Neural crest cell (in vitro differentiated cells): ENCODE measurements around the gene DOCK8. TPM values are rescaled to one million over a fixed set of nuclear protein-coding genes. Genes with fewer than 3 reads are reported as not detected.

Experiments
- DNase-seq: peaks from one replicate; pipeline ENCODE4 v3.0.0; 2021; ENCODE audit warnings: low read depth, mixed read lengths, low spot score
- H3K27ac Mint-ChIP-seq: one replicate; pipeline ENCODE4 v1.8.0; 2021; ENCODE audit warnings: mild to moderate bottlenecking, mixed read lengths; ENCODE audit not compliant: unreplicated experiment
- H3K27me3 Mint-ChIP-seq: 2 replicates; pipeline ENCODE4 v1.8.0; 2021; ENCODE audit warnings: low read depth, mild to moderate bottlenecking, mixed read lengths
- H3K36me3 Mint-ChIP-seq: 2 replicates; pipeline ENCODE4 v1.8.0; 2021; ENCODE audit warnings: low read depth, mild to moderate bottlenecking, mixed read lengths
- H3K4me1 Mint-ChIP-seq: 2 replicates; pipeline ENCODE4 v1.8.0; 2021; ENCODE audit warnings: mixed read lengths
- H3K4me3 Mint-ChIP-seq: one replicate; pipeline ENCODE4 v1.8.0; 2021; ENCODE audit warnings: mild to moderate bottlenecking, mixed read lengths
- H3K9me3 Mint-ChIP-seq: 2 replicates; pipeline ENCODE4 v1.8.0; 2021; ENCODE audit warnings: mixed read lengths
- CTCF ChIP-seq: fragments of 200-600 bp; sonication (generic); conservative IDR thresholded peaks from 2 replicates; pipeline ENCODE4 v1.5.0; 2021; ENCODE audit warnings: antibody characterized with exemption, mild to moderate bottlenecking
- total RNA-seq: library from RNA; stranded (reverse); gene quantifications from 2 replicates; pipeline ENCODE4 v1.2.1, GENCODE V29; 2021

DOCK8 gene
- total RNA-seq, 1 donor from 2014 or later = 0.58 TPM

DNA sequence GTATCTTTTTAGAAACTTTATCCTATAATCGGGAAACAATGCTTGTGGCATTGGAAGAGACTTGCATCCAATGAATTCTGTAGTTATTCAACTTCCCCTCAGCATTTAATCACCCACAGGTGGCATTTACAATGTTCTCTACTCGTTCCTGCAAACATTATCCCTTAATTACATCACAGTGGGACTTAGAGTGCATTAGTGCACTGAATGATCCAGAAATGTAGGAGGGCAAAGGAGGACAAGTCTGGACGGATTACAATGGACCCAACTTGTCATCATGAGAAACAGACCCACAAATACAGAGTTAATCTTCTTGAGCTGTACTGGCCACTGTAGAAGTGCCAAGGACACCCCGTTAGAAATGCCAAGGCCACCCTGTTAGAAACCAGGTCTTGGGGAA is 129.1 kb downstream of the DOCK8 start:
- Mint-ChIP-seq H3K27me3 (peaks cover 39% of the 10 kb centered on the region), H3K36me3 (no peaks in the 10 kb centered on the region), H3K4me3 (no peak overlapping the region), H3K9me3 (no peaks in the 10 kb centered on the region), H3K4me1 (peaks cover 3% of the 10 kb centered on the region), H3K27ac (no peak overlapping the region)
- no peak for TF ChIP-seq CTCF
- no peak for DNase-seq

- H3K27ac Mint-ChIP-seq = no peak overlapping the region
Measured at GRCh38 chr9:346111-346571, 131.5 kb downstream of the DOCK8 start.

GRCh38 chr9:347667-348292 is 133.1 kb downstream of the DOCK8 start:
- peaks cover 51% of the 10 kb centered on the region for H3K27me3 Mint-ChIP-seq
- peak; percentile 83 for TF ChIP-seq CTCF
- H3K4me3 Mint-ChIP-seq = no peak overlapping the region

More at GRCh38 chr9:346111-346571, 131.5 kb downstream of the DOCK8 start:
- no peak for TF ChIP-seq CTCF
- H3K4me1 Mint-ChIP-seq = peaks cover 3% of the 10 kb centered on the region
- H3K36me3 Mint-ChIP-seq = no peaks in the 10 kb centered on the region
- peaks cover 48% of the 10 kb centered on the region for H3K27me3 Mint-ChIP-seq
- H3K4me3 Mint-ChIP-seq = no peak overlapping the region
- no peaks in the 10 kb centered on the region for H3K9me3 Mint-ChIP-seq
- DNase-seq = no peak

GRCh38 chr9:350384-350783 is 135.7 kb downstream of the DOCK8 start:
- TF ChIP-seq CTCF = no peak
- Mint-ChIP-seq H3K36me3 (no peaks in the 10 kb centered on the region), H3K27ac (no peak overlapping the region), H3K4me3 (no peak overlapping the region), H3K4me1 (peaks cover 3% of the 10 kb centered on the region), H3K9me3 (no peaks in the 10 kb centered on the region), H3K27me3 (peaks cover 50% of the 10 kb centered on the region)
- DNase-seq = no peak

More at GRCh38 chr9:347667-348292, 133.1 kb downstream of the DOCK8 start:
- Mint-ChIP-seq H3K4me1 (peaks cover 3% of the 10 kb centered on the region), H3K9me3 (no peaks in the 10 kb centered on the region), H3K27ac (no peak overlapping the region), H3K36me3 (no peaks in the 10 kb centered on the region)
- DNase-seq = no peak

- Mint-ChIP-seq H3K4me3 (no peak overlapping the region), H3K27me3 (peaks cover 55% of the 10 kb centered on the region), H3K36me3 (no peaks in the 10 kb centered on the region), H3K9me3 (no peaks in the 10 kb centered on the region), H3K4me1 (peaks cover 3% of the 10 kb centered on the region), H3K27ac (no peak overlapping the region)
- TF ChIP-seq CTCF = no peak
- DNase-seq = no peak
Measured at GRCh38 chr9:351916-352315, 137.3 kb downstream of the DOCK8 start.
